Measurements from ENCODE around the gene NKAIN2.

GRCh38 chr6:124714728-124715127 is 911.1 kb downstream of the NKAIN2 start:
- TF ChIP-seq ATF3 (IDR thresholded peaks at IDR 0.05), result no peak
- TF ChIP-seq CTCF (IDR thresholded peaks at IDR 0.05 in 2 of 3, conservative IDR thresholded peaks at IDR 0.05 in 1 of 3; ENCODE audit: borderline replicate concordance in 1 of 3, insufficient read depth in 1 of 3, low read depth in 2 of 3, low read length in 2 of 3), result no peak
- no peak for TF ChIP-seq SP1 (IDR thresholded peaks at IDR 0.05; ENCODE audit: low read depth)
- no peak for TF ChIP-seq POLR2A (IDR thresholded peaks at IDR 0.05; ENCODE audit: borderline replicate concordance, extremely low read depth, insufficient read depth, insufficient read length)
